Aorta (tissue), 4 donors: Measurements from ENCODE around the gene EFHC1. TPM values are rescaled to one million over a fixed set of nuclear protein-coding genes. Genes with fewer than 3 reads are reported as not detected.

Source experiments
- polyA plus RNA-seq, 2 donors: library from polyadenylated mRNA; stranded (reverse); fragments of 200-250 nt; gene quantifications; one replicate each; pipeline ENCODE4 v1.2.3, GENCODE V29; 2013
- total RNA-seq, 2 donors: library from RNA; stranded (reverse); fragmentation: NEBNext Ultra II Directional; extraction: Animal tissue kit (Norgen Biotek cat#: 25700); gene quantifications; one replicate each; pipeline ENCODE4 v1.2.1, GENCODE V29; 2021
- donor health status: healthy with polysubstance abuse.
- donor health status: Bipolar disorder and iron deficiency.
- donor health status: DM: no; HTN: no; CAD: no.
- donor health status: DM: yes; HTN: yes; CAD: no.

The EFHC1 gene
- total and polyA plus RNA-seq, 4 donors, result 3.0 to 51.5 (median 21.1) TPM

Other genes with a start within 250 kb of the EFHC1 start
- gene IL17A, start 234.0 kb upstream of the EFHC1 start, total RNA-seq, result not detected
- gene IL17A, start 234.0 kb upstream of the EFHC1 start, polyA plus RNA-seq, result not detected
- gene IL17F, start 175.8 kb upstream of the EFHC1 start, total RNA-seq, result not detected
- gene IL17F, start 175.8 kb upstream of the EFHC1 start, polyA plus RNA-seq, result not detected
- 10 to 100 TPM; 24.5 to 30.5 TPM for gene MCM3, start 135.6 kb upstream of the EFHC1 start, total RNA-seq
- gene MCM3, start 135.6 kb upstream of the EFHC1 start, polyA plus RNA-seq, result 10 to 100 TPM; 11.6 to 21.6 TPM
- gene PAQR8, start 58.2 kb upstream of the EFHC1 start, total RNA-seq, result 1 to 10 TPM; 2.5 to 6.5 TPM
- gene PAQR8, start 58.2 kb upstream of the EFHC1 start, polyA plus RNA-seq, result 1 to 10 TPM; 1.7 to 4.8 TPM
- 10 to 100 TPM; 38.0 to 39.5 TPM for gene TRAM2, start 156.7 kb downstream of the EFHC1 start, total RNA-seq
- 10 to 100 TPM in 1 of 2 donors, 1 to 10 TPM in 1; 7.5 to 22.6 TPM for gene TRAM2, start 156.7 kb downstream of the EFHC1 start, polyA plus RNA-seq